IMR-90 (cell line): Measurements from ENCODE around the gene GCDH. TPM values are rescaled to one million over a fixed set of nuclear protein-coding genes. Genes with fewer than 3 reads are reported as not detected.

Experiments
- ATAC-seq: fragments of 200-7000 bp; cut with Tn5 transposase; 2 replicates; pipeline ENCODE4 v1.9.1; 2020; ENCODE audit warnings: low read depth, mild to moderate bottlenecking, moderate library complexity
- BruUV-seq: library from RNA; stranded (reverse); fragments of 400-500 nt; replicated peaks from 2 replicates; lab custom pipeline; 2021; lab: Mats Ljungman, UMichigan
- CTCF ChIA-PET: fragments of 300-600 bp; formaldehyde crosslinking; extraction: SDS; loops from one replicate; lab custom pipeline; 2021; ENCODE audit warnings: antibody characterized with exemption; lab: Yijun Ruan, JAX
- POLR2A ChIA-PET: fragments of 300-600 bp; sonication (Branson Sonifier 250); formaldehyde crosslinking; loops from one replicate; lab custom pipeline; 2022; ENCODE audit warnings: antibody characterized with exemption; ENCODE audit not compliant: unreplicated experiment; lab: Charles Lee
- DNase-seq: peaks from one replicate; pipeline ENCODE4 v3.0.0; 2013
- H2AFZ ChIP-seq: replicated peaks from 2 replicates; pipeline ENCODE3; 2013; ENCODE audit warnings: low read length, mild to moderate bottlenecking; ENCODE audit not compliant: poor library complexity
- H2AK5ac ChIP-seq: 2 replicates; pipeline ENCODE4 v1.6.1; 2013; ENCODE audit warnings: low read depth, low read length, inconsistent platforms
- H2AK9ac ChIP-seq: replicated peaks from 2 replicates; pipeline ENCODE3; 2013; ENCODE audit warnings: mild to moderate bottlenecking, low read depth, low read length, moderate library complexity; ENCODE audit not compliant: poor library complexity
- H2BK120ac ChIP-seq: 2 replicates; pipeline ENCODE4 v1.6.1; 2013; ENCODE audit warnings: low read depth, low read length, inconsistent platforms
- H2BK15ac ChIP-seq: 3 replicates; pipeline ENCODE4 v1.6.1; 2013; ENCODE audit warnings: low read depth, low read length, inconsistent platforms
- H2BK20ac ChIP-seq: 2 replicates; pipeline ENCODE4 v1.6.1; 2013; ENCODE audit warnings: low read depth, mild to moderate bottlenecking, inconsistent platforms, low read length, moderate library complexity
- H2BK5ac ChIP-seq: 2 replicates; pipeline ENCODE4 v1.6.1; 2013; ENCODE audit warnings: mild to moderate bottlenecking, low read depth, low read length, inconsistent platforms; ENCODE audit not compliant: poor library complexity, severe bottlenecking
- H3K14ac ChIP-seq: replicated peaks from 2 replicates; pipeline ENCODE4 v1.6.1; 2013; ENCODE audit warnings: low read depth, low read length, inconsistent platforms
- H3K18ac ChIP-seq: 2 replicates; pipeline ENCODE4 v1.6.1; 2013; ENCODE audit warnings: low read depth, low read length, control low read depth
- H3K23ac ChIP-seq: 2 replicates; pipeline ENCODE4 v1.6.1; 2013; ENCODE audit warnings: low read depth, low read length, inconsistent platforms
- H3K27ac ChIP-seq: 2 replicates; pipeline ENCODE4 v1.5.1; 2013; ENCODE audit warnings: mild to moderate bottlenecking, control low read depth, low read length; ENCODE audit not compliant: insufficient read depth
- H3K27me3 ChIP-seq: 2 replicates; pipeline ENCODE4 v1.6.1; 2013; ENCODE audit warnings: low read length; ENCODE audit not compliant: control insufficient read depth, insufficient read depth
- H3K36me3 ChIP-seq: 2 replicates; pipeline ENCODE4 v1.6.1; 2013; ENCODE audit warnings: low read length, mixed read lengths; ENCODE audit not compliant: control insufficient read depth, insufficient read depth
- H3K4ac ChIP-seq: 2 replicates; pipeline ENCODE4 v1.6.1; 2013; ENCODE audit warnings: low read depth, low read length, inconsistent platforms
- H3K4me1 ChIP-seq: 2 replicates; pipeline ENCODE4 v1.6.1; 2013; ENCODE audit warnings: low read length, mixed read lengths; ENCODE audit not compliant: control insufficient read depth, insufficient read depth
- H3K4me2 ChIP-seq: 2 replicates; pipeline ENCODE4 v1.6.1; 2013; ENCODE audit warnings: low read depth, mild to moderate bottlenecking, control low read depth, low read length, moderate library complexity
- H3K4me3 ChIP-seq: 2 replicates; pipeline ENCODE4 v1.5.1; 2013; ENCODE audit warnings: low read depth, mild to moderate bottlenecking, control low read depth, low read length, moderate library complexity; ENCODE audit not compliant: insufficient read depth
- H3K56ac ChIP-seq: 2 replicates; pipeline ENCODE4 v1.6.1; 2013; ENCODE audit warnings: low read length, inconsistent platforms; ENCODE audit not compliant: insufficient read depth; ENCODE audit errors: extremely low read depth
- H3K79me1 ChIP-seq, 2 experiments: 2 replicates each; pipeline ENCODE4 v1.6.1; 2013; ENCODE audit warnings: low read length in 2 of 2, inconsistent platforms in 1 of 2, low read depth in 1 of 2
- H3K9ac ChIP-seq: 2 replicates; pipeline ENCODE4 v1.6.1; 2013; ENCODE audit warnings: low read depth, low read length, control low read depth
- H3K9me1 ChIP-seq: 2 replicates; pipeline ENCODE4 v1.6.1; 2013; ENCODE audit warnings: low read length, inconsistent platforms; ENCODE audit not compliant: insufficient read depth
- H3K9me3 ChIP-seq: 2 replicates; pipeline ENCODE4 v1.6.1; 2013; ENCODE audit warnings: low read length; ENCODE audit not compliant: control insufficient read depth, insufficient read depth
- H4K20me1 ChIP-seq: 2 replicates; pipeline ENCODE4 v1.6.1; 2013; ENCODE audit warnings: low read length, inconsistent platforms; ENCODE audit not compliant: insufficient read depth
- H4K5ac ChIP-seq: 2 replicates; pipeline ENCODE4 v1.6.1; 2013; ENCODE audit warnings: mild to moderate bottlenecking, low read depth, low read length, control low read depth
- H4K8ac ChIP-seq, 2 experiments: 2 replicates each; pipeline ENCODE4 v1.6.1; 2013; ENCODE audit warnings: low read depth in 2 of 2, low read length in 2 of 2, control low read depth in 1 of 2, inconsistent platforms in 1 of 2
- H4K91ac ChIP-seq: 2 replicates; pipeline ENCODE4 v1.6.1; 2013; ENCODE audit warnings: low read depth, low read length, inconsistent platforms; ENCODE audit not compliant: insufficient read depth
- MAFK ChIP-seq: IDR thresholded peaks from 2 replicates; pipeline ENCODE4 v1.6.1; 2012; ENCODE audit warnings: low read depth, low read length, improper control_type of control experiment
- POLR2A ChIP-seq: IDR thresholded peaks from 2 replicates; pipeline ENCODE4 v1.6.1; 2012; ENCODE audit warnings: mild to moderate bottlenecking, low read depth, low read length
- WGBS, 2 experiments: methylation state at CpG; one replicate each; pipeline versions ENCODE4 v1.1.5 to v1.1.7; 2013; ENCODE audit warnings: missing lambda C conversion rate in 2 of 2; ENCODE audit not compliant: insufficient read length in 1 of 2; ENCODE audit errors: extremely low coverage in 2 of 2; 5-methylcytosine and 5-hydroxymethylcytosine counted together
- dilution Hi-C: fragments of 300-500 bp; cut with HindIII; formaldehyde crosslinking; loops from one replicate; pipeline ENCODE4 v1.14.3; 2018; ENCODE audit warnings: low sequenced_read_pairs; ENCODE audit not compliant: unreplicated experiment
- in situ Hi-C: fragments of 300-500 bp; cut with MboI; formaldehyde crosslinking; loops from 3 replicates; pipeline ENCODE4 v1.14.3; 2019; ENCODE audit warnings: low sequenced_read_pairs, inconsistent platforms, mixed read lengths
- intact Hi-C: fragments of 100-400 bp; cut with micrococcal nuclease; formaldehyde crosslinking; loops from 2 replicates; pipeline ENCODE4 v1.10.0; 2022
- polyA plus RNA-seq, 3 experiments: library from polyadenylated mRNA; depleted of rRNA; stranded (reverse); fragments of >200 nt; gene quantifications; 2 replicates each; pipeline ENCODE4 v1.2.3, GENCODE V29; 2012; ENCODE audit warnings: low replicate concordance in 1 of 3
- total RNA-seq: library from RNA; depleted of rRNA; stranded (reverse); fragments of >200 nt; gene quantifications from 2 replicates; pipeline ENCODE4 v1.2.3, GENCODE V29; 2012

The GCDH gene
- total and polyA plus RNA-seq, 2 of the 4 experiments (the other 2 are of a cell fraction): 27.7 to 41.6 TPM

- 0 out of 2 replicates have a peak, but pooled peaks cover 1% of the 10 kb centered on the region for H3K9me1 ChIP-seq
- H3K4me2 ChIP-seq: no peak overlapping the region
- no peak overlapping the region for H2AK9ac ChIP-seq
- ChIA-PET CTCF (no interaction called here), POLR2A (no interaction called here)
- no peak for TF ChIP-seq POLR2A
- TF ChIP-seq MAFK: no peak
- intact Hi-C loops: no loop called here
- no peaks in the 10 kb centered on the region for H3K79me1 ChIP-seq
- H4K5ac ChIP-seq: no peak overlapping the region
- no peak overlapping the region for H2AK5ac ChIP-seq
- no peak overlapping the region for H4K91ac ChIP-seq
- in situ Hi-C loops: no loop called here
- DNase-seq: no peak
- no peaks in the 10 kb centered on the region for H4K20me1 ChIP-seq
- no CpG with 5 or more reads among the region's 5 CpGs for WGBS, 2 experiments
- H3K18ac ChIP-seq: no peak overlapping the region
- H3K4me3 ChIP-seq: no peak overlapping the region
- no peak for ATAC-seq
- H2AFZ ChIP-seq: no peak overlapping the region
- no TSS peak for BruUV-seq
- no peak overlapping the region for H3K27ac ChIP-seq
- no peaks in the 10 kb centered on the region for H3K4me1 ChIP-seq
- no peaks in the 10 kb centered on the region for H3K9me3 ChIP-seq
- dilution Hi-C loops: no loop called here
- H3K36me3 ChIP-seq: peaks cover 7% of the 10 kb centered on the region; the same call in 1 of the 2 replicates
- H4K8ac ChIP-seq: no peak overlapping the region
- no peak overlapping the region for H3K23ac ChIP-seq
- no peak overlapping the region for H3K9ac ChIP-seq
- no peak overlapping the region for H3K14ac ChIP-seq
- no peak overlapping the region for H3K56ac ChIP-seq
- no peak overlapping the region for H2BK20ac ChIP-seq
- H2BK15ac ChIP-seq: no peak overlapping the region
- H2BK120ac ChIP-seq: no peak overlapping the region
- H3K4ac ChIP-seq: no peak overlapping the region
- no peak overlapping the region for H2BK5ac ChIP-seq
- no peaks in the 10 kb centered on the region for H3K27me3 ChIP-seq
Measured at GRCh38 chr19:12872255-12872654, 18.7 kb upstream of the GCDH start.
